Astrocyte of the cerebellum (primary cell): Measurements from ENCODE around the gene MAP7D1.

Experiments
- DNase-seq: peaks from one replicate; pipeline ENCODE4 v3.0.0-alpha.2; 2011; ENCODE audit warnings: low read depth
- H3K4me3 ChIP-seq: 2 replicates; pipeline ENCODE4 v1.5.1; 2011; ENCODE audit warnings: mild to moderate bottlenecking, low read depth, low read length, moderate library complexity
- CTCF ChIP-seq: IDR thresholded peaks from 2 replicates; pipeline ENCODE4 v1.5.1; 2012; ENCODE audit warnings: low read length, low read depth, moderate library complexity, mild to moderate bottlenecking; ENCODE audit errors: missing control alignments
- in situ Hi-C: cut with HindIII; loops from 2 replicates; pipeline ENCODE4 v1.10.0; 2017; ENCODE audit warnings: low sequenced_read_pairs

The MAP7D1 gene

GRCh38 chr1:36198641-36199040 lies 42.7 kb downstream of the MAP7D1 start:
- no peak for DNase-seq
- H3K4me3 ChIP-seq, result no peak overlapping the region
- in situ Hi-C loops, result no loop called here
- TF ChIP-seq CTCF, result no peak

GRCh38 chr1:36199934-36200741 lies 44.2 kb downstream of the MAP7D1 start:
- TF ChIP-seq CTCF, result no peak
- no peak overlapping the region for H3K4me3 ChIP-seq
- no peak for DNase-seq
- in situ Hi-C loops, result no loop called here

GRCh38 chr1:36203027-36203553 lies 47.1 kb downstream of the MAP7D1 start:
- TF ChIP-seq CTCF, result no peak
- no peak overlapping the region for H3K4me3 ChIP-seq
- DNase-seq, result no peak
- in situ Hi-C loops, result no loop called here

- no peak for DNase-seq
- TF ChIP-seq CTCF, result no peak
- no peak overlapping the region for H3K4me3 ChIP-seq
- in situ Hi-C loops, result no loop called here
Observed at GRCh38 chr1:36203554-36204346, 47.8 kb downstream of the MAP7D1 start.

GRCh38 chr1:36204347-36204909 lies 48.5 kb downstream of the MAP7D1 start:
- in situ Hi-C loops, result no loop called here
- H3K4me3 ChIP-seq, result no peak overlapping the region
- no peak for TF ChIP-seq CTCF
- no peak for DNase-seq

GRCh38 chr1:36206323-36206858 lies 50.4 kb downstream of the MAP7D1 start:
- TF ChIP-seq CTCF, result no peak
- in situ Hi-C loops, result no loop called here
- DNase-seq, result no peak
- H3K4me3 ChIP-seq, result no peak overlapping the region
